Measurements from ENCODE around the gene CLK2. TPM values are rescaled to one million over a fixed set of nuclear protein-coding genes. Genes with fewer than 3 reads are reported as not detected.
A peak's percentile ranks its signal among the peaks of the same experiment; 100 is the strongest.

The CLK2 gene
- total and polyA plus RNA-seq, 2 of the 13 experiments (the other 11 are each of a cell fraction or from before 2014, with no cell fraction given): 20.1 to 73.5 TPM

- TF ChIP-seq TFAP4 (IDR thresholded peaks at IDR 0.05; ENCODE audit: borderline replicate concordance, low read depth) (peak; percentile 52; the same call in 1 of the 2 replicates), FOSL2 (CRISPR knock-in tag; IDR thresholded peaks at IDR 0.05) (peak; percentile 56; the same call in 1 of the 2 replicates), MLXIP (CRISPR knock-in tag; IDR thresholded peaks at IDR 0.05; ENCODE audit: borderline replicate concordance) (no peak), ZBTB39 (CRISPR knock-in tag; IDR thresholded peaks at IDR 0.05) (no peak), ONECUT2 (CRISPR knock-in tag; IDR thresholded peaks at IDR 0.05) (peak; percentile 9; the same call in 1 of the 2 replicates), ZNF710 (CRISPR knock-in tag; IDR thresholded peaks at IDR 0.05; ENCODE audit: borderline replicate concordance) (peak; percentile 78; the same call in 1 of the 2 replicates), ZNF792 (CRISPR knock-in tag; IDR thresholded peaks at IDR 0.05) (peak; percentile 60; the same call in 1 of the 2 replicates), ZNF33A (CRISPR knock-in tag; IDR thresholded peaks at IDR 0.05; ENCODE audit: borderline replicate concordance) (peak; percentile 75; the same call in 1 of the 2 replicates), TFDP2 (CRISPR knock-in tag; IDR thresholded peaks at IDR 0.05) (peak; percentile 41), ZNF3 (CRISPR knock-in tag; IDR thresholded peaks at IDR 0.05) (no peak), TIGD3 (CRISPR knock-in tag; IDR thresholded peaks at IDR 0.05; ENCODE audit: borderline replicate concordance) (peak; percentile 84; the same call in 1 of the 2 replicates), ZHX1 (CRISPR knock-in tag; IDR thresholded peaks at IDR 0.05; ENCODE audit: low read depth) (no peak)
Measured at GRCh38 chr1:155261852-155262673, 11.2 kb downstream of the CLK2 start, which contains the start of gene SCAMP3 (continued).

Measured in HepG2 (cell line).